Astrocyte (in vitro differentiated cells and primary cell): ENCODE measurements around the gene PLEKHA4. TPM values are rescaled to one million over a fixed set of nuclear protein-coding genes. Genes with fewer than 3 reads are reported as not detected.

Experiments
- DNase-seq: peaks from one replicate; pipeline ENCODE4 v3.0.0-alpha.2; 2010; ENCODE audit warnings: low read depth
- FAIRE-seq: peaks from 2 replicates; lab custom pipeline; 2011; peaks lifted over from hg19 to GRCh38; lab: Jason Lieb, UNC
- H2AFZ ChIP-seq: 2 replicates; pipeline ENCODE4 v1.6.0; 2012; ENCODE audit warnings: low read depth, low read length, inconsistent platforms
- H3K27ac ChIP-seq: 2 replicates; pipeline ENCODE4 v1.5.1; 2011; ENCODE audit warnings: low read depth, low read length, inconsistent platforms
- H3K27me3 ChIP-seq: 2 replicates; pipeline ENCODE4 v1.6.0; 2011; ENCODE audit warnings: low read length, inconsistent platforms; ENCODE audit not compliant: insufficient read depth
- H3K36me3 ChIP-seq: 2 replicates; pipeline ENCODE4 v1.5.1; 2011; ENCODE audit warnings: low read length, inconsistent platforms; ENCODE audit not compliant: insufficient read depth
- H3K4me1 ChIP-seq: 2 replicates; pipeline ENCODE4 v1.5.1; 2011; ENCODE audit warnings: low read length, inconsistent platforms; ENCODE audit not compliant: insufficient read depth
- H3K4me2 ChIP-seq: 2 replicates; pipeline ENCODE4 v1.6.0; 2012; ENCODE audit warnings: low read length, inconsistent platforms
- H3K4me3 ChIP-seq: 2 replicates; pipeline ENCODE4 v1.5.1; 2011; ENCODE audit warnings: low read depth, mild to moderate bottlenecking, low read length, inconsistent platforms; ENCODE audit not compliant: insufficient read depth
- H3K79me2 ChIP-seq: 2 replicates; pipeline ENCODE4 v1.6.0; 2012; ENCODE audit warnings: mild to moderate bottlenecking, low read length, inconsistent platforms; ENCODE audit not compliant: insufficient read depth
- H3K9ac ChIP-seq: 2 replicates; pipeline ENCODE4 v1.6.0; 2012; ENCODE audit warnings: mild to moderate bottlenecking, low read length, inconsistent platforms
- H3K9me3 ChIP-seq: 2 replicates; pipeline ENCODE4 v1.5.1; 2012; ENCODE audit warnings: low read depth, mild to moderate bottlenecking, low read length, inconsistent platforms; ENCODE audit not compliant: insufficient read depth
- H4K20me1 ChIP-seq: 2 replicates; pipeline ENCODE4 v1.6.0; 2012; ENCODE audit warnings: low read length, inconsistent platforms; ENCODE audit not compliant: insufficient read depth
- H3K27ac Mint-ChIP-seq: one replicate; pipeline ENCODE4 v1.8.0; 2021; ENCODE audit warnings: mild to moderate bottlenecking, mixed read lengths; ENCODE audit not compliant: unreplicated experiment
- H3K27me3 Mint-ChIP-seq: one replicate; pipeline ENCODE4 v1.8.0; 2021; ENCODE audit warnings: low read depth, mixed read lengths; ENCODE audit not compliant: unreplicated experiment
- H3K36me3 Mint-ChIP-seq: one replicate; pipeline ENCODE4 v1.8.0; 2021; ENCODE audit warnings: low read depth, mixed read lengths; ENCODE audit not compliant: unreplicated experiment
- H3K4me1 Mint-ChIP-seq: one replicate; pipeline ENCODE4 v1.8.0; 2021; ENCODE audit warnings: low read depth, mixed read lengths; ENCODE audit not compliant: unreplicated experiment
- H3K4me3 Mint-ChIP-seq: one replicate; pipeline ENCODE4 v1.8.0; 2021; ENCODE audit warnings: mild to moderate bottlenecking, moderate library complexity, mixed read lengths; ENCODE audit not compliant: unreplicated experiment
- H3K9me3 Mint-ChIP-seq: one replicate; pipeline ENCODE4 v1.8.0; 2021; ENCODE audit warnings: mild to moderate bottlenecking, mixed read lengths; ENCODE audit not compliant: unreplicated experiment
- CTCF ChIP-seq: IDR thresholded peaks from 2 replicates; pipeline ENCODE4 v1.5.1; 2011; ENCODE audit warnings: low read depth, mild to moderate bottlenecking, inconsistent platforms, low read length, moderate library complexity; ENCODE audit not compliant: insufficient read depth
- EZH2 ChIP-seq: IDR thresholded peaks from 2 replicates; pipeline ENCODE4 v1.6.1; 2012; ENCODE audit warnings: mild to moderate bottlenecking, low read length, inconsistent platforms; ENCODE audit not compliant: insufficient read depth
- total RNA-seq: library from RNA; stranded (reverse); gene quantifications from 2 replicates; pipeline ENCODE4 v1.2.1, GENCODE V29; 2021

Gene PLEKHA4
- total RNA-seq, 1 donor from 2014 or later: 27.5 TPM

DNA sequence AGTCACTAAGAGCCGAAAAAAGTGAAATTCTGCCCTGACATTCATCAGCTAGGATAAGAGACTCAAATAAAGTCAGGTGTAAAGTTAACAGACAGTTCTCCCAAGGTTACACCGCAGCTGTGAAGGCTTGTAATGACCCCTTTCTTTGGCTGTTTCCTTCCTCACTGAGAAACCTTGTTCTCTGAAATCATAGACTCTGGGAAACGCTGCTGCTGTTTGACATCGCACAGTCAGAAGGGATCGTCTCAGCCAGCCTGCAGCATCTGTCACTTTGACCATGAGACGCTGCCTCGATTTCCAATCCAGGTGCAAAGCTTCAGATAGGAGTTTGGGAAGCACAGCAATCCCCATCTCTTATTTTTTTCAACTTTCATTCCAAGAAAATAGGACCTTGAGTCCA lies 58.3 kb downstream of the PLEKHA4 start:
- Mint-ChIP-seq H3K27me3 (no peaks in the 10 kb centered on the region), H3K27ac (peak overlapping the region; percentile 36), H3K36me3 (peaks cover 1% of the 10 kb centered on the region), H3K4me1 (no peaks in the 10 kb centered on the region), H3K4me3 (peak overlapping the region; percentile 86), H3K9me3 (no peaks in the 10 kb centered on the region)
- Histone ChIP-seq H2AFZ (peak overlapping the region; percentile 80), H3K36me3 (no peaks in the 10 kb centered on the region), H3K9me3 (no peaks in the 10 kb centered on the region), H3K79me2 (no peaks in the 10 kb centered on the region), H3K9ac (peak overlapping the region; percentile 79), H3K4me3 (peak overlapping the region; percentile 64), H3K27me3 (no peaks in the 10 kb centered on the region), H3K4me2 (peak overlapping the region; percentile 94), H3K4me1 (peaks cover 8% of the 10 kb centered on the region), H3K27ac (no peak overlapping the region), H4K20me1 (no peaks in the 10 kb centered on the region)
- no peak for FAIRE-seq
- TF ChIP-seq EZH2 (no peak), CTCF (no peak)
- DNase-seq: no peak

- H3K4me3 Mint-ChIP-seq: no peak overlapping the region
- H3K4me2 ChIP-seq: no peak overlapping the region
- H3K4me1 Mint-ChIP-seq: no peaks in the 10 kb centered on the region
Measured at GRCh38 chr19:48807590-48808308, 60.7 kb downstream of the PLEKHA4 start.

More at GRCh38 chr19:48807590-48808308, 60.7 kb downstream of the PLEKHA4 start:
- no peak for TF ChIP-seq CTCF
- TF ChIP-seq EZH2: no peak
- no peak overlapping the region for H2AFZ ChIP-seq
- Mint-ChIP-seq H3K27ac (no peak overlapping the region), H3K27me3 (no peaks in the 10 kb centered on the region), H3K36me3 (peaks cover 4% of the 10 kb centered on the region), H3K9me3 (no peaks in the 10 kb centered on the region)
- H3K79me2 ChIP-seq: no peaks in the 10 kb centered on the region
- no peaks in the 10 kb centered on the region for H3K9me3 ChIP-seq
- H3K27me3 ChIP-seq: no peaks in the 10 kb centered on the region
- no peak overlapping the region for H3K4me3 ChIP-seq
- no peaks in the 10 kb centered on the region for H4K20me1 ChIP-seq
- DNase-seq: no peak
- no peak overlapping the region for H3K9ac ChIP-seq
- peaks cover 8% of the 10 kb centered on the region for H3K4me1 ChIP-seq
- no peaks in the 10 kb centered on the region for H3K36me3 ChIP-seq
- H3K27ac ChIP-seq: no peak overlapping the region
- no peak for FAIRE-seq
